Loucy (cell line): ENCODE data around the gene CDYL.

Source experiments
- H2AFZ ChIP-seq: fragments of 200-600 bp; sonication (generic); 2 replicates; pipeline ENCODE4 v1.6.0; 2016; ENCODE audit warnings: antibody characterized with exemption, mild to moderate bottlenecking, low read length, moderate library complexity
- H3F3A ChIP-seq: fragments of 200-600 bp; 2 replicates; pipeline ENCODE4 v1.6.0; 2016; ENCODE audit warnings: antibody characterized with exemption, low read depth, mild to moderate bottlenecking
- H3K27me3 ChIP-seq: fragments of 200-600 bp; sonication (generic); 2 replicates; pipeline ENCODE4 v1.6.1; 2014; ENCODE audit warnings: low read length, mild to moderate bottlenecking; ENCODE audit not compliant: insufficient read depth, poor library complexity, severe bottlenecking
- H3K36me3 ChIP-seq: fragments of 200-600 bp; sonication (generic); 2 replicates; pipeline ENCODE4 v1.6.1; 2016; ENCODE audit warnings: low read length; ENCODE audit not compliant: insufficient read depth
- H3K4me1 ChIP-seq: fragments of 200-600 bp; sonication (generic); 2 replicates; pipeline ENCODE4 v1.5.1; 2014; ENCODE audit warnings: low read length, mild to moderate bottlenecking; ENCODE audit not compliant: insufficient read depth, poor library complexity, severe bottlenecking
- H3K4me2 ChIP-seq: fragments of 200-600 bp; sonication (generic); 2 replicates; pipeline ENCODE4 v1.6.0; 2014; ENCODE audit warnings: antibody characterized with exemption, low read length, low read depth, mild to moderate bottlenecking; ENCODE audit not compliant: poor library complexity, severe bottlenecking
- H3K4me3 ChIP-seq: fragments of 200-600 bp; sonication (generic); 2 replicates; pipeline ENCODE4 v1.5.1; 2014; ENCODE audit warnings: low read length, mild to moderate bottlenecking, mixed read lengths; ENCODE audit not compliant: poor library complexity, severe bottlenecking
- H3K79me2 ChIP-seq: fragments of 200-600 bp; sonication (generic); 2 replicates; pipeline ENCODE4 v1.6.1; 2014; ENCODE audit warnings: low read length; ENCODE audit not compliant: insufficient read depth
- H3K9ac ChIP-seq: fragments of 200-600 bp; sonication (generic); 2 replicates; pipeline ENCODE4 v1.6.0; 2014; ENCODE audit warnings: mild to moderate bottlenecking, low read depth, low read length, moderate library complexity; ENCODE audit not compliant: poor library complexity, severe bottlenecking
- H3K9me2 ChIP-seq: fragments of 200-600 bp; sonication (generic); replicated peaks from 2 replicates; pipeline ENCODE4 v1.6.1; 2016; ENCODE audit warnings: low read depth, low read length, mixed read lengths
- H3K9me3 ChIP-seq: fragments of 200-600 bp; sonication (generic); 2 replicates; pipeline ENCODE4 v1.6.1; 2014; ENCODE audit warnings: mild to moderate bottlenecking, antibody characterized with exemption, low read length, low read depth; ENCODE audit not compliant: insufficient read depth
- H4K20me1 ChIP-seq: fragments of 200-600 bp; sonication (generic); 2 replicates; pipeline ENCODE4 v1.6.0; 2014; ENCODE audit warnings: antibody characterized with exemption, low read length, mild to moderate bottlenecking; ENCODE audit not compliant: insufficient read depth, poor library complexity, severe bottlenecking
- EZH2phosphoT487 ChIP-seq: fragments of 200-600 bp; IDR thresholded peaks from 2 replicates; pipeline ENCODE4 v1.6.1; 2018; ENCODE audit warnings: antibody characterized with exemption, mild to moderate bottlenecking, moderate library complexity, borderline replicate concordance
- TF ChIP-seq, protein P1 (sequence below): fragments of 200-600 bp; sonication (generic); conservative IDR thresholded peaks from 2 replicates; pipeline ENCODE4 v1.5.1; 2014; ENCODE audit warnings: mild to moderate bottlenecking, antibody characterized with exemption, low read length

Gene CDYL

GRCh38 chr6:4956625-4957024 is 180.4 kb downstream of the CDYL start:
- Histone ChIP-seq H3K4me3 (no peak overlapping the region), H3K4me1 (no peaks in the 10 kb centered on the region), H3K4me2 (no peak overlapping the region), H3K27me3 (no peaks in the 10 kb centered on the region), H3K79me2 (no peaks in the 10 kb centered on the region), H4K20me1 (no peaks in the 10 kb centered on the region), H3K9me3 (no peaks in the 10 kb centered on the region), H3K36me3 (peaks cover 32% of the 10 kb centered on the region; the same call in 1 of the 2 replicates), H3K9ac (no peak overlapping the region), H3K9me2 (no peaks in the 10 kb centered on the region), H2AFZ (no peak overlapping the region), H3F3A (no peaks in the 10 kb centered on the region)
- TF ChIP-seq, protein P1, sequence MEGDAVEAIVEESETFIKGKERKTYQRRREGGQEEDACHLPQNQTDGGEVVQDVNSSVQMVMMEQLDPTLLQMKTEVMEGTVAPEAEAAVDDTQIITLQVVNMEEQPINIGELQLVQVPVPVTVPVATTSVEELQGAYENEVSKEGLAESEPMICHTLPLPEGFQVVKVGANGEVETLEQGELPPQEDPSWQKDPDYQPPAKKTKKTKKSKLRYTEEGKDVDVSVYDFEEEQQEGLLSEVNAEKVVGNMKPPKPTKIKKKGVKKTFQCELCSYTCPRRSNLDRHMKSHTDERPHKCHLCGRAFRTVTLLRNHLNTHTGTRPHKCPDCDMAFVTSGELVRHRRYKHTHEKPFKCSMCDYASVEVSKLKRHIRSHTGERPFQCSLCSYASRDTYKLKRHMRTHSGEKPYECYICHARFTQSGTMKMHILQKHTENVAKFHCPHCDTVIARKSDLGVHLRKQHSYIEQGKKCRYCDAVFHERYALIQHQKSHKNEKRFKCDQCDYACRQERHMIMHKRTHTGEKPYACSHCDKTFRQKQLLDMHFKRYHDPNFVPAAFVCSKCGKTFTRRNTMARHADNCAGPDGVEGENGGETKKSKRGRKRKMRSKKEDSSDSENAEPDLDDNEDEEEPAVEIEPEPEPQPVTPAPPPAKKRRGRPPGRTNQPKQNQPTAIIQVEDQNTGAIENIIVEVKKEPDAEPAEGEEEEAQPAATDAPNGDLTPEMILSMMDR: no peak
- TF ChIP-seq EZH2phosphoT487: no peak

DNA sequence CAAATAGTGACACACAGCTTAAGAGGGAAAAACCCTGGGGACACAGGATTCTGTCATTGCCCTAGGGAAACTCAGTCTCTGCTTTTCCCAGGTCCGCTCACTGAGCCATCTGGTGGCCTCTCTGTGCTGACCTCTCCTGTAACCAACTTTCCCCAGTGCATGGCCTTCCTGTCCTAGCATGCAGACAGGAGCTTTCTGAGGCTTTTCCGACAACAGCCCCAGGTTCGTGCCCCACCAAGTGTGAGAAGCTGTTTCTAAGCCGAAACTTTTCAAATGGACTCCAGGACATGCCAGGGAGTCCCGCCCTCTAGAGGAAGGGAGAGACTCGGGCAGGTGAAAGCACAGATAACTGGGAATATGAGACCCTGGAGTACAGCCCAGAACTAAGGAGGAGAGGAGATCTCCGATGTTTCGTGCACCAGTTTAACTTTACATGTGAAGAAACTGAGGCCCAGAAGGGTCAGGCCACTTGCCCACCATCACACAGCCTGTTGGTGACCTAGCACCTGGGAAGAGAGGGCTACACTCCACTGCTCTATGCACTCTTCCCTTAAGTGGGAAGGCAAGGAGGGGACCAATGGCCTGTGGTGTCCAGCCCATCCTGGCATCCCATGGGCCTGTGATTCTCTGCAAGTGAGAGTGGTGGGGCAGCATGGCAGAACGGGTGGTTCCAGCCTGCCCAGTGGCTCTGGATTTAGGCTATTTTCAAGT is 181.5 kb downstream of the CDYL start:
- H3K9me3 ChIP-seq: no peaks in the 10 kb centered on the region
- H3K4me1 ChIP-seq: no peaks in the 10 kb centered on the region
- H4K20me1 ChIP-seq: no peaks in the 10 kb centered on the region
- peaks cover 25% of the 10 kb centered on the region; the same call in 1 of the 2 replicates for H3K36me3 ChIP-seq
- H2AFZ ChIP-seq: no peak overlapping the region
- H3K4me2 ChIP-seq: no peak overlapping the region
- TF ChIP-seq, protein P1: peak; percentile 19
- TF ChIP-seq EZH2phosphoT487: no peak
- no peaks in the 10 kb centered on the region for H3F3A ChIP-seq
- no peaks in the 10 kb centered on the region for H3K9me2 ChIP-seq
- H3K79me2 ChIP-seq: no peaks in the 10 kb centered on the region
- no peak overlapping the region for H3K4me3 ChIP-seq
- H3K27me3 ChIP-seq: no peaks in the 10 kb centered on the region
- no peak overlapping the region for H3K9ac ChIP-seq

DNA sequence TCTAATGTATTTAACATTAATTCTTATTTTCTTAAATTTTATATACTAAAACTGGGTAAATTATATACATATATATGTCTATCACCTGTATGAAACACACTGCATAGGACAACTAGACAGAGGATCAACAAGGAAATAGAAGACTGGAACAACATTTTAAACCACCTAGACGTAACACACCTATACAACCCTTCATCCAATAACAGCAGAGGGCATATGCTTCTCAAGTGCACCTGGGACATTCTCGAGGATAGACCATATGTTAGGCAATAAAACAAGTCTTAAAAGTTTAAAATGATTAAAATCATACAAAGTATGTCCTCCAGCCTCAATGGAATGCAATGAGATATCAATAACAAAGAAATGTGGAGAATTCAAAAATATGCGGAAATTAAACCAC is 182.4 kb downstream of the CDYL start:
- Histone ChIP-seq H3K4me3 (no peak overlapping the region), H3K4me1 (no peaks in the 10 kb centered on the region), H3K9ac (no peak overlapping the region), H2AFZ (no peak overlapping the region), H3K4me2 (no peak overlapping the region), H3K27me3 (no peaks in the 10 kb centered on the region), H4K20me1 (no peaks in the 10 kb centered on the region), H3K9me2 (no peaks in the 10 kb centered on the region), H3F3A (no peaks in the 10 kb centered on the region), H3K9me3 (no peaks in the 10 kb centered on the region), H3K36me3 (peaks cover 18% of the 10 kb centered on the region; the same call in 1 of the 2 replicates), H3K79me2 (no peaks in the 10 kb centered on the region)
- no peak for TF ChIP-seq EZH2phosphoT487
- TF ChIP-seq, protein P1: no peak
